ENCODE results near the gene PTAR1.
A peak's percentile ranks its signal among the peaks of the same experiment; 100 is the strongest.

The PTAR1 gene

GRCh38 chr9:69750085-69750484 is 9.7 kb downstream of the PTAR1 start:
- DNase-seq (ENCODE audit: low read depth) = no peak

DNA sequence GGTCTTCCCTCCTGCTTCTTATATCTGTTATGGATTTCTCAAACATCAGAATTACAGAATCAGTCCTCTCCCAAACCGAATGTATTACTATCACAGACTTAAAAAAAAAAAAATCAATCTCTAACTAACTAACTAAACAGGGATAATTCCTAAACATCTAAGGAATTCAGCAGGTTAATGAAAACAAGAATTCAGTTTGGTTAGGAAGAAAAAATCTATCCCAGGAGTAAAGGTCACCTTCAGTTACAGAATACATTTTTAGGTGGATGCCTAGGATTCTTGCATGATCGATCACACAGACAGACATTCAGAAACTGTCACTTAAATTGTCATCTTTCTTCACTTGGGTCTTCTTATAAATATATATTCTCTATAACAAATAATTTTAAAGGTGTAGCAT is 11.5 kb downstream of the PTAR1 start:
- DNase-seq (ENCODE audit: low read depth) = no peak

DNA sequence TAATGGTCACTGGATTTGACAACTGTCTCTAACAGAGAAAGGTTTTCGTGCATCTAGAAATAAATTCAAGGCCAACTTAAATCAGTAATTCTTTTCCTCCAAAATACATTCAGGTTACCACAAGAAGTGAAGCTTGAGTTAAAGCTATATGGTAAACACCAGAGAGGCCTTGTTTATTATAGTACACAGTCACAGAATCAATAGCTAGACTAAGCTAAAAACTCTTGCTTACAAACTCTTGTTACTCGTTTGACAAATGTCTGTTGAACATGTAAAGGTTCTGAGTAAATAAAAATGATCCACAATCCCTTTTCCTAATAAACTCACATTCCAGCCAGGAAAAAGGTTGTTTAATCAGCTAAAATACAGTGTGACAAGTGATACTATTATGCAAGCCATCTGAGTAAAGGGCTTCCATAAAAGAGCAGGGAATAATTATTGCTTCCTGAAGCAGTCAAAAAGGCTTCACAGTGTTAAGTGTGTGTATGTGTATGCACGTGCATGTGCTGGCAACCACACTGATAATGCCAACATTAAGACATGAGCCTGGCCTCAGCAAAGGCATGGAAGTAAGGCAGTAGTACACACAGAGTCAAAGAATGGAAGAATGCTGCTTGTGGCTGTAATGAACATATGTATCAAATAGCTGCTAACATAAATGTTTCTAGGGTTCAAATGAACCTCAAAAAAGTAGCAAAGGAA is 12.8 kb downstream of the PTAR1 start:
- DNase-seq (ENCODE audit: low read depth) = no peak

DNA sequence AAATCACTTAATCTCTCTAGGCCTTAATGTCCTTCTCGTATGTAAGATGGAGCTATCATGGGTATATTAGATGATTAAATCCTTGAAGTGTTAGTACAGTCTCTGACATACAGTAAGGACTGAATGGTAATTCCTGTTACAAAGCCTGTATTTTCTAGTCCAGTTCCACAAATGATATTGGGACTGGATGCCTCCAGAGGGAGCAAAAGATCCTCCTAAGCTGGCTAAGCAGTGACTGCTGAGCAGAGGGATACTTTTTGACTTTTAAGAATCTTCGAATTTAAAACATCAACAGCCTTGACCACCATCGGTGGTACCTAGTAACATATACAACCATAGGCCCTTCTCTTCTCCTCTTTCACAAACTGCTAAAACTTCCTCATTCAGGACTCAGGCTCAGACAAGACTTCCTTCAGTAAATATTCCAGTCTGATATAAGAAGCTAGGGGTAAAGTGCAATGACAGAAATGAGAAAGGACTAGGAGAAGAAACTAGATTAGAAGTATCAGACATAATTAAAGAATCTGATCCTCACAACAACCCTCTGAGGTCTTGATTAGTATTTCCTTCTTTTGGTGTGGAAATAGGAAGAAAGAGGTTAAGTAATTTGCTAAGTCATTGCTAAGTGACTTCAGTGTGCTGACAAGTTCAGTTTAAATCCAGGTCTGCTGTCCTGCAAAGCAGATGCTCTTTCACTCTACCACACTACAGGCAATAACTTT is 13.9 kb downstream of the PTAR1 start:
- no peak for DNase-seq (ENCODE audit: low read depth)

GRCh38 chr9:69744688-69745380 is 15.0 kb downstream of the PTAR1 start:
- no peak for DNase-seq (ENCODE audit: low read depth)

- no peak for DNase-seq (ENCODE audit: low read depth)
These were observed 15.9 kb downstream of the PTAR1 start for GRCh38 chr9:69743930-69744329.

DNA sequence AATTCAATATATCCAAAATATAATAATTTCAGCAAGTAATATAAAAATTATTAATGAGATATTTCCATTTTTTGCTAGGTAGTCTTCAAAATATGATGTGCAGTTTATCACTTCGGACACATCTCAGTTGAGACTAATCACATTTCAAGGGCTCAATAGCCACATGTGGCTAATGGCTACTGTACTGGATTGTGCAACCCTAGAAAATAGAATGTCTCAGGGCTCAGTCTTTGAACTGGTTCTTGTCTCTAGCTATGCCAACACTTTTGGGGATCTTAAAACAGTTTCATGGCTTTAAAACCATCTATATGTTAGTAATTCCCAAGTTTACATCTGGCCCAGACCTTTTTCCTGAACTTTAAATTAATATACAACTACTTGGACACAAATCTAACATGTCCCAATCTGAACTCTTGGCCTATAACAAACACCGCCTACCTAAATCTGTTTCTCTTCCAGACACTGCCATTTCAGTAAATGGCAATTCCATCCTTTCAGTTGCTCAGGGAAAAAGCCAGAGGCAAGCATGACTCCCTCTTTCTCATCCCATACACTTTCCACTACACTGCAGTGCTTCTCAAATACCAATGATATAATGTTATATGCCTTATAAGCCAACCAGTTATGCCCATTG is 18.8 kb downstream of the PTAR1 start:
- no peak for DNase-seq (ENCODE audit: low read depth)

DNA sequence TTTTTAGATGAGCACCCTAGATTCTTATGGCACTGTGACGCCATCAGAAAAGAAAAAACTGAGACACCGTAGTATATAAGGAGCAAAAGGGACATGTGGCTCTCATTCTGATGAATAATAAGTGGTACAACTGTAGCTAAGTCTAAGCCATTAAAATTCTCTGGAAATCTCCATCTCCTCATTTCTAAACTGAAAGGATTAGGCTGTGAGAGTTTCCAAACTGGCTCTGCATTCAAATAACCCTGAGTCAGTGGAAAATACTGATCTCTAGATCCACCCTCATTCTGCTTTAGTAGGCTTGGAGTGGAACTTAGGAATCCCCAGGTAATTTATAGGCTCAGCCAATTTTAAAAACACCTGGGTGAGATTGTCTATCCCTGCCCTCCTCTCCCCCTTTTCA is 28.5 kb downstream of the PTAR1 start:
- DNase-seq (ENCODE audit: low read depth) = no peak

DNA sequence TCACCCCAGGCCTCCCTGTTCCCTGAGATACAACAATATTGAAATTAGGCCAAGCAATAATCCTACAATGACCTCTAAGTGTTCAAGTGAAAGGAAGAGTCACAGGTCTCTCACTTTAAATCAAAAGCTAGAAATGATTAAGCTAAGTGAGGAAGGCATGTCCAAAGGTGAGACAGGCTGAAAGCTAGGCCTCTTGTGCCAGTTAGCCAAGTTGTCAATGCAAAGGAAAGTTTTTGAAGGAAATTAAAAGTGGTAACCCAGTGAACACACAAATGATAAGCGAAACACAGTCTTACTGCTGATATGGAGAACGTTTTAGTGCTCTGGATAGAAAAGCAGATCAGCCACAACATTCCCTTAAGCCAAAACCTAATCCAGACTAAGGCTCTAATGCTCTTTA is 39.8 kb downstream of the PTAR1 start:
- DNase-seq (ENCODE audit: low read depth) = no peak

- no peak for DNase-seq (ENCODE audit: low read depth)
These were observed 40.4 kb downstream of the PTAR1 start for GRCh38 chr9:69719367-69719766.

GRCh38 chr9:69718218-69718617 is 41.6 kb downstream of the PTAR1 start:
- DNase-seq (ENCODE audit: low read depth) = no peak

- DNase-seq (ENCODE audit: low read depth) = no peak
These were observed 44.0 kb downstream of the PTAR1 start for GRCh38 chr9:69715825-69716224.

- no peak for DNase-seq (ENCODE audit: low read depth)
These were observed 44.7 kb downstream of the PTAR1 start for GRCh38 chr9:69715096-69715495.

DNA sequence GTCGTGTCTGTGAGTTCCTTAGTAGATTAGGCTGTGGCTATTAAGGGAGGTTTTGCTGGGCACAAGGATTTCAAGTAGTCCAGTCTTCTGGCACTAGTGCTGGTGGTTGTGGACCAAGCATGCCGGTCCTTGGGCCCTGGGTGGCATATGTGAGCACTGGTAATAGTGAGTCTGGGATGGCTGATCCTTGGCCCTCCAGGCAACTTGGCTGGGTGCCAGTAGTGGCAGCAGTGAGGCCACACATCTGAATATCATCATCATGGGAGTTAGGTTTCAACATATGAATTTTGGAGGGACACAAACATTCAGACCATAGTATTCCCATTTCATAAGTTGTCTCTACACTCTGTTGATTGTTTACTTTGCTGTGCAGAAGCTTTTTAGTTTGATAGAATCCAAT is 62.3 kb downstream of the PTAR1 start:
- DNase-seq (ENCODE audit: low read depth) = no peak

- no peak for DNase-seq (ENCODE audit: low read depth)
These were observed 63.0 kb downstream of the PTAR1 start for GRCh38 chr9:69696802-69697201.

- no peak for DNase-seq (ENCODE audit: low read depth)
These were observed 69.7 kb downstream of the PTAR1 start for GRCh38 chr9:69689991-69690538.

GRCh38 chr9:69683927-69684326 is 75.9 kb downstream of the PTAR1 start:
- DNase-seq (ENCODE audit: low read depth) = no peak

- no peak for DNase-seq (ENCODE audit: low read depth)
These were observed 80.8 kb downstream of the PTAR1 start for GRCh38 chr9:69678843-69679538.

DNA sequence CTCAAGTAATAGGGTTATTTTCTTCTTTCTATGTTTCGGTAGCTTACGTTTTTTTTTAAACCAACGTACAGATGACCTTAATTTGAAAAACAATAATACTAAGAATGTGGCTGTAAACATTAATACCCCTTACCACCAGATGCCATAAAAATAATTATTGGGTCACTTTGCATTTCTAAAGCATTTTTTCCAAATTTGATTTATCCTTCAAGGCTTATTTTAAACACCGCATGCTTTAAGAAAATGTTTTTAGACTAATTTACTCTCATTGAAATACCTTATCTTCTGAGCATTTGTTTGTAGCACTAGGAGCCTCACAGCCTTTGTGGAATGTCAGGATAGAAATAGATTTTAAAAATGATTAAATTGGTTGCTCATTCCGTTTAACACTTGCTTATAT is 81.9 kb downstream of the PTAR1 start:
- DNase-seq (ENCODE audit: low read depth) = no peak

DNA sequence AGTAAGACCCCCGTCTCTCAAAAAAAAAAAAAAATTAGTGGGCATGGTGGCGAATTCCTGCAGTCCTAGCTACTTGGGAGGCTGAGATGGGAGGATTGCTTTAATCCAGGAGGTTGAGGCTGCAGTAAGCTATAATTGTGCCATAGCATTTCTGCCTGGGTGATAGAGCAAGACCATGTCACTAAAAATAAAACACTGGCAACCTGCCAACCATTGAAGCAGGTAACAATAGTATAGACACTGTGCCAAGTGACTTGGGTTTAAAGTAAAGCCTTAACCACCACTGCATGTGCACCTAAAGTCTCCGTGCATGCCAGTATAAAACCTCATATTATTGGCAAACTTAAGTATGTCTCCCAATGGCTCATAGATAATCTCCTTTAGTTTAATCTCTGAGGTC is 84.2 kb downstream of the PTAR1 start:
- DNase-seq (ENCODE audit: low read depth) = no peak

DNA sequence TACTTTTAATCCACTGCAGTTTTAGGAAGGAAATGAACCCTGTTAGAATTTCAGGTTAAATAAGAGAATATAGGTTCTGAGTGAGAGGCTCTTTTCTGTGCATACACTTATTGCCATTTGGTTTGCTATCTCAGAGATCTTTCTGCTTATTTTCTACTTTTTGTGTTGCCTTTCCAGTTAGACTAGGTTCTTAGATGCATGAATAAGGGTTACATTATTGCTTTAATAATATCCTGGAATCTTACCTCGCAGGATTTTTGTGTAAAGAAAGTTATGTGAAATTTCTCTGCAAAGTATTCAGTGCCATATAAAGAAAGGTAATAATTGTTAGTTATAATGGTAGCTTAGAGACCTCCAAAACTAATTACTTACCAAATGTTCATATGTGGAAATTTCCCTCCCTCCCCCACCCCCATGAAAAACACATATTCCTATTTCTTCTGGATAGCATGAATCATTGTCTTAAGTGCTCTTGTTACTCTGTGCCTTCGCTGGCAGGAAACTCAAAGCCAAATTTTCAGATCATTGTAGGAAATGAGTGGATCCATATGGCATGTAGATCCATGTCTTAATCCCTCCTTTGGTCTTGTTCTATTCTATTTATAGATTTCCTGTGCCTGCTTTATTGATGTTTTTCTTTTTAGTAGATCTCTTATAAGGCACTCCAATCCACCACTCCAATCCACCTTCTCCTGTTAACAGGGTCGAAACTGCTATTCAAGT is 84.9 kb downstream of the PTAR1 start:
- DNase-seq (ENCODE audit: low read depth) = peak; percentile 86
